Muscle of back (tissue), 11 donors: Measurements from ENCODE around the gene TMEM260. TPM values are rescaled to one million over a fixed set of nuclear protein-coding genes. Genes with fewer than 3 reads are reported as not detected.
"Not testable (repeated sequence)": the region's sequence is repeated elsewhere in the genome, so short reads cannot be mapped to it uniquely, and the experiment has no call there.

Experiments used
- DNase-seq, 3 donors: peaks; one replicate each; pipeline versions ENCODE4 v3.0.0 to v3.0.0-alpha.2; 2013
- polyA plus RNA-seq, 10 donors: library from polyadenylated mRNA; unstranded; fragments of 120-200 nt; gene quantifications; one replicate each; pipeline ENCODE4 v1.2.1, GENCODE V29; 2013; ENCODE audit not compliant: insufficient read length in 10 of 10

Gene TMEM260
- polyA plus RNA-seq, 10 donors: 9.7 to 15.9 (median 12.2) TPM

DNA sequence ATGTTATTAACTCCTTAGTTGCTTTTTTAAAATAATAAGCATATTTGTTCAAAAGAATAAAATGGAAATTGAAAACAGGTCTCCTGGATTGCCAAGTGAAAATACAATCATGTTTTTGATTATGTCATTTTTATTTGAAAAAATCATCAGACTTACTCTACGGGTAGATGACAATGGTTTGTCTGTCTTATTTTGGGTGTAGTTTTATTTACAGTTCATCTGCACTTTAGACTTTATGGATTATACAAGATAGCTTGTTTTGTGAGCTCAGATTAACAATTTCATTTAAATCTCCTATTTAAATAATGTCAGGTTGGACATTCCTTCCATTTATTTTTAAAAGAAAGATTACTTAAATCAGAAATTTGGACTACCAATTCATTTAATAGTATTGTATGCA lies 14.8 kb downstream of the TMEM260 start:
- DNase-seq: no peak

GRCh38 chr14:56598519-56598918 lies 18.9 kb downstream of the TMEM260 start:
- no peak for DNase-seq

DNA sequence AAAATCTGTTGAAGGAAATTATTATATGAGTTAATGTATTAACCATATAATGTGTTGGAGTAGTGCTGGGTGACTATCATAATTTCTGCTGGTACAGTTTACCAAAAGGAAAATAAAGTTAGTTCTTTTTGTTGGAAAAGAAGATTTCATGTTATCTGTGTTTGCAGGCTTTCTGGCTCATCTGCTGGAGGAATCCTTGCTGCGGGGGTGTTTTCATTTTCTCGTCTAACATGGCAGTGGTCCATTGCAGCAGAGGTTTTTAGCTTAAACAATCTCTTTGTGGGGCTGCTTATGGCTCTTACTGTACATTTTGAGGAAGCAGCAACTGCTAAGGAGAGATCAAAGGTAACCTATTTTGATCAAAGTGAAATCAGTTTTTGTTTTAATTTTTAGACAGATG lies 24.1 kb downstream of the TMEM260 start:
- DNase-seq: no peak

GRCh38 chr14:56608689-56609088 lies 29.1 kb downstream of the TMEM260 start:
- no peak for DNase-seq

DNA sequence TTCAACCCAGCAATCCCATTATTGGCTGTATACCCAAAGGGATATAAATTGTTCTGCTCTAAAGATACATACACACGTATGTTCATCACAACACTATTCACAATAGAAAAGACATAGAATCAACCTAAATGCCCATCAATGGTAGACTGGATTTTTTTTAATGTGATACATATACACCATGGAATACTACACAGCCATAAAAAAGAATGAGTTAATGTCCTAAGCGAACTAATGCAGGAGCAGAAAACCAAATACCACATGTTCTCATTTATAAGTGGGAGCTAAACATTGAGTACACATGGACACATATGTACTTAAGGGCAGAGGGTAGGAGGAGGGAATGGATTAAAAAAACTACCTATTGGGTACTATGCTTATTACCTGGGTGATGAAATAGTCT lies 32.1 kb downstream of the TMEM260 start:
- not testable (repeated sequence) for DNase-seq

- DNase-seq: no peak
Measured at GRCh38 chr14:56617084-56617483, 37.5 kb downstream of the TMEM260 start.

DNA sequence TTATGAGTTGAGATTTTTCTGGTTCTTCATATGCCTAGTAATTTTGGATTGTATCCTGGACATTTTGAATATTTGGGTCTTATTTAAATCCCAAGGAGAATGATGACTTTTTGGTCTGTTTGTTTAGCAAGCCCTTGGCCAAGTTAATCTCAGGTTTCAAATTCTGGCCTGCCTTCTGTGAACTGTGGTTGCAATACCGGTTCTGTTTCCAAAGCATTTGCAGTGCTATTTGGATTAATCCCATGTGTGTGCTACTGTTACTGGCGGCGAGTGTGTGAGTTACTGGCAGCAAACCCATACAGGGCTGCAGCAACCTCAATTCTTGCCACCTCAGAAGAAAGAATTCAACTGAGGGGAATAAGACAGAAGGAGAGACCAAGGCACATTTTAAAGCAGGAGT lies 51.1 kb downstream of the TMEM260 start:
- no peak for DNase-seq

DNA sequence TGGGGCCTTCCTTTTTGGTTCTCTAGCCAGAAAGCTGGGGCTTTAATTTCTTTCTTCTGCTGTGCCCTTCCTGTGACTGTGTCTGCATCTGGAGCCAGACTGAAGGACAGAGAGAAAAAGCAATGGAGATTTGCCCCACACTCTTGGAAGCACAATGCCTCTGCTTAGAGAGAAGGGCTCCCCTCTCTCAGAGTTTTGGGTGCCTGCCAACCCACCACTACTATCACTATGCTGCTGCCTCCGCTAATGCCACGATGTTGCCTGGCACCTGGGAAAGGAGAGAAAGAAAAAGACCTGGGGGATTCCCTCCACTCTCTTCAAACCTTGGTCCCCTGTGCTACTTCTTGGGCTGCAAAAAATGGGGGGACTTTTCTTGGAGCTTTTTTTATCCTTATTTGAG lies 52.6 kb downstream of the TMEM260 start:
- DNase-seq: no peak

DNA sequence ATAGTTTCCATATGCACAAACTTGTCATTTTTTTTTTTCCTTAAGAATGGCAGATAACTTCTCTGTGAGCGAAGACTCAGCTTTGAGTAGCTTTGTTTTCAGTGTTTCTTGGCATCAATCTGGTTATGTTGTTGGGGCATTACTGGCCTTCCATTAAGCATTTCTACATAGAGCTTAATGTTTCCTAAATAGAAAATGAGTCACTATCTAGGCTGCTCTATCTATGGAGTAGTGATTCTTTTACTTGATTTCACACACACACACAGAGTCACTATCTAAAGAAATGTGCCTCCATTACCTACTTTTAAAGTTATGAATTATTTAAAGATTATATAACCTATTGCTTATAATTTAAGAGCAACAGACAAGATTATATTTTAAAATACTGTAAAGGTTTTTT lies 53.9 kb downstream of the TMEM260 start:
- DNase-seq: no peak

DNA sequence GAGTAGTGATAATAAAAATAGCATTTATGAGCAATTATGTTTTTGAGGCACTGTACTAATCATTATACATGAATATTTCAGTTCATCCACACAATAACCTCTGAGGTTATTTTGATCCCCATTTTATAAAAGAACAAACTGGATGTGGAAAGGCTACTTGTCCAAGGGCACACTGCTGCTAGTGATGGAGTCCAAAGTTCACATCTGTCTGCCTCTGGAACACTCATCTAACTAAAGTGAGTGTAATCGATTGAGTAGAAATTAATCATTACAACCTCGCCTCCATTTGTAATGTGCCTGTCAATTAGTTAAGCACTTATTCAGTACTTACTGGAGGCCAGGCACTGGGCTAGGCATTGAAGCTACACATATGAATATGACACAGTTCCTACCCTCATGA lies 55.4 kb downstream of the TMEM260 start:
- DNase-seq: no peak

GRCh38 chr14:56647493-56647892 lies 67.9 kb downstream of the TMEM260 start:
- DNase-seq: no peak

DNA sequence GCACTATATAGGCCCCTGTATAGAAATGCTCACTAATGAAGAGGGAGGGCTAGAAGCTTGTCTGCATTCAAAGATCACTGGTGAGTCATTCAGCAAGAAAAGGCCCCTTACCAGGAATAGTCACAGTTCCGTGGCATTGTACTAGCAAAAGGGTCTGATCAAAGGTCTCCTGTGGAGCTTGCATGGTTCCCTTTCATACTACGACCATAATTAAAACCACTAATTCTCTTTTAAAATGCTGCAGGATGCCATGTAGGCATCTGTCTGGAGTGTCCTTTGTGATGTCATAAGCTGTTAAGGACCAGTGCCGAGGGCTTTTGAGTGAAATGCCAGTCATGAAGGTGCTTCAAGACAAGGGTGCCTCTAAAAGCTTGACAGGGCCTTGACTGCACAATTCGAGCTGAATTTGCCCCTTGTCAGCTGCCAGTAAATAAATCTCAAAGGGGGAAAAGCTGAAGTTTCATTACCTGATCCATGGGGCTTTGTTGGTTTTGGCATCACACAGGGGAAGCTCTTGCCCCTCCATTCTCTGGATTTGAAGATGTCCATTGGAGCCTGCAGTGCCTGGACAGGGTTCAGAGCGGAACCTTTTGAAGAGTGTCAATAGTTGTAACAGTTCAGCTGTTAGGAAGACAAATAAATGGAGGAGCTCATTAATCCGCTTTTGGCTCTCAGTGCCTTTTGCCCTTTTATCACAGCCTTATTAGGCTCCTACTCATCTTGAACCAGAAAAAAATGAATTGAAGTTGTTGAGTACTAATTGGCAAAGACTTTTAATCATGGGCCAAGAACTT lies 69.1 kb downstream of the TMEM260 start:
- DNase-seq: no peak

DNA sequence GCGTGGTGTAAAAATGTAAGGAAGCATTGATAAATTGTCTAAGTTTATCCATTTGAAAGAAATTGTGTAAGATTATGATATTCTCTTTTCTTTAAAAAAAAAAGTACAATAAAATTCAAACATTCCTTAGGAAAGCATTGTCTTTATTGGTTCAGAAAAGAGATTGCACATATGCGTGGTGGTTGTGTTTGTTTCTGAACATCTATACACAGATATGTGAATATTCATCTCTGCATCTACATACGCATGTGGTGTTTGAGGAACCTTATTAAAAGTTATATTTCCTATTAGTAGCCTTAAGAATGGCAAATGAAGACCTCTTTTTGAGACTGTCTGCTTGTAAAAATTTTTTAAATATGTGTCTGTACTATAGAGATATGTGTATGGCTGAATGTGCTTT lies 69.8 kb downstream of the TMEM260 start:
- DNase-seq: no peak

DNA sequence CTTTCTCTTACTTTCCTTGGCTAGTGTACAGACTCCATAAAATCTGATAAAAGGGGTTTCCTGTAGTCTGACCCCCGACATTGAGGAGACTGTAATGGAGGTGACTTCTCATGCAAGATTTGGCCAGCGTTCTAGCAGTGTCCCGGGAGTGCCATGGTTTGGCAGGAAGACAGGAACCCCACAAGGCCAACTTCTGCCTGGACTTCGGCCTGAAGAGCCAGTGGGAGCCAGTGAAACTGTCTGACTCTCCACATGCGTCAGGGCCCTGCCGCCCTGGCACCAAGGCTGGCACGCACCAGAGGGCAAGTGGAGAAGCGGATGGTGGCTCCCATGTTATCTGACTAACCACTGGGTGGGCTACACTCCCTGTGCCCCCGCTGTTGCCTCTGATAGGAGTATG lies 70.5 kb downstream of the TMEM260 start:
- DNase-seq: no peak

GRCh38 chr14:56650979-56651378 lies 71.4 kb downstream of the TMEM260 start:
- no peak for DNase-seq

DNA sequence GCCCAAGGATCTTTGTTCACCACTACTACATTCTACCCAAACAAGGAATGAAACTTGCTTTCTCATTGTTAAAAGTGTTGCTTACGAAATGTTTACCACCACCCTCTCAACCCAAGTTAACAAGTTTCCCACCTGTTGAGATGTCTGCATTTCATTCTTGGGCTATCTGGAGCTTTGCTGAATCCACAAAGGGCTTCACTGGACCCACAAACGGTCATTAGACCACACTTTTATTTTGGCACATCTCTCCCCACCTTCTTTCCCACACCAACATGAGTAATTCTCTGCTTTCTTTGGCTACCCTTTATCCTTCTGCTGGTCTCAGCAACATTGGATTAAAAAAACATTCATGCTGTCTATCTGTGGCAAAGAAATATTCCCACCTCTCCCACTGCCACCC lies 78.0 kb downstream of the TMEM260 start:
- no peak for DNase-seq

GRCh38 chr14:56659378-56659777 lies 79.8 kb downstream of the TMEM260 start:
- DNase-seq: no peak

DNA sequence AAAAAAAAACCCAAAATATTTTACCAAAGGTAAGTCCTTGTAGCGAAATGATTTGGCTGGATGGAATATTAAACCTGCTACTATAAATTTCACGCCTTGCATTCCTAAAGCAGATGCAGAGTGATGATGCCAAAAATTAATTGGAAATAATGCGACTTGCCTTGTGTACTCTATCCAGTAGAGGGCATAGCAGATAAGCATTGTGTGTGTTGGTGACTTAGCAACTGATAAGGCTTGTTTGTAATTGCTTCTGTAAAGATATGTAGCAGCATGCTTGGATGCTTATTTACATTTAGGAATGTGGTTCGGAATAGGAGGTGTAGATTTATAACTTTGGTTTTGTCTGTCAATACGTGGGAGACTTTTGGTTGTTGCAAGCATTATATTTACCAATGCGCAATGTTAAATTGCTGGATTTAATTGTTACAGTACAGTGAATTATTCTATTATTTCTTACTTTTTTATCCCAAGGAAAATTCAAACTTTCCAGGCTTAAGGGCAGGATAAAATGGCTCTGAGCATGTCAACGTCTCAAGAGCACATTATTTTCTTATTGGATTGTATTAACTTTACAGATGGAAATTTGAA lies 80.5 kb downstream of the TMEM260 start:
- DNase-seq: peak; percentile 14 to 42 (median 16)

DNA sequence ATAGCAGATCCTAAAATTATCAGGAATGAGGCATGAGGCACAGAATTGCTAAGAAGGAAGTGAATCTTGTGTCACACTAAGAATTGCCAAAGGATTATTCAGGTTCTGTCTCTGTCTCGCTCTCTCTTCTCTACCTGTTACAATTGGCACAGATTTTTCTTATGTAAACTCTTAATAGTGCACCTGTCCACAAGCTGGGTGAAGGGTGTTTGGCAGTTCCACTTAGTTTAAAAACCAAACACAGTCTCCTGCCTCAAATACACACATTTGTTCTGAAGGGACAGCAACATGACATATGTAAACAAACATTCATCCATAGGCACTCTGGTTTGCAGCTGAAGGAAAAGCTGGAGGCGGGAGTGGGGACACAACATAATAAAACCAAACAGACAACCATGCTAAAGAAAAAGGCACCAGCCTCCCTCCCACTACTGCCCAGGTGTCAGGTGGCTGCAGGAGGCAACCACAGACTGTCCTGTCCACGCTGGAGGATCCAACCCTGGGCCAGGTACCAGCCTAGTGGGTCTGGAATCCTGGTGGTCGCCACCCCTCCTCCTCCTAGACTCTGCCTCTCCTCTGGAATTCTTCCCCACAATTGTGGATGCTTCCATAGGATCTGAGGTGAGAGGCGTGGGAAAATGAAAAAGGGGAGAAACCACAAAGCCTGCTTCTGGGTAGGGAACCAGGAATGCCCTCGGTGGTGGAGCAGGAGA lies 81.2 kb downstream of the TMEM260 start:
- DNase-seq: no peak

GRCh38 chr14:56661478-56661877 lies 81.9 kb downstream of the TMEM260 start:
- no peak for DNase-seq

DNA sequence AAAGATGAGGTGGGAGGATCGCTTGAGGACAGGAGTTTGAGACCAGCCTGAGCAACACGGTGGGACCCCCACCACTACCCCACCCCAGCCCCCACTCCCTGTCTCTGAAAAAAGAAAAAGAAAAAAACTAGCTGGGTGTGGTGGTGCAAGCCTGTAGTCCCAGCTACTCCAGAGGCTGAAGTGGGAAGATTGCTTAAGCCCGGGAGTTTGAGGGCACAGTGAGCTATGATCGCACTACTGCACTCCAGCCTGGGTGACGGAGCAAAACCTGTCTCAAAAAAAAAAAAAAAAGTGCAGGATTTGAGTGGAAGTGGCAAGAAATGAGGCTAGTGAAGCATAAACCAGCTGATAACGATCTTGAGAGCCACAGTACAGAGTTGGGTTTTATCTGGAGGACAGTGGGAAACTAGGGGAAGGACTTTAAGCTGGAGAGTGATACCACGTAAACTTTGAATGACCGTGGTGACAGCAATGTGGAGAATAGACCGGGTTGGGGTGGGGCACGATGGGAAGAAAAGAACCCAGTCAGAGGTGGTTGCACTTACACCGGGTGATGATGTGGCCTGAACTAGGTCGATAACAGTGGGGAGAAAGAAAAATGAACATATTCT lies 85.3 kb downstream of the TMEM260 start:
- no peak for DNase-seq

GRCh38 chr14:56666294-56666693 lies 86.7 kb downstream of the TMEM260 start:
- DNase-seq: no peak

DNA sequence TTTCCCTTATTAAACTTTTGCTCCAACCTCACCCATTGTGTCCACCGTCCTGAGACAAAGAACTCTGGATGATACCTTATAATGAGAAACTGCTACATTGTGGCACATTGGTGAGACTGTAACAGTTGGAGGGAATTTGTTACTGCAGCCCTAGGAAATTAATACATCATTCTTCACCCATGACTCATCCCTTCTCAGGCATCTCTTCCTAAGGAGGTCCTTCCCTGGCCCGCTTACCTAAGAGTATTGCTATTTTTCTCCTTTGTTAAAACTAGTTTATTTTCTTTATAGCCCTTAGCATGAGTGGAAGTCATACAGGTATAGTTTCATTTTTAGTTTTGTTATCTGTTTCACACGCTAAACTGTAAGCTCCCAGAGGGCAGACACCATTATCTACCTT lies 87.1 kb downstream of the TMEM260 start:
- peak in 1 of 3 donors; percentile 6 for DNase-seq
